WERI-Rb-1 (cell line): Measurements from ENCODE around the gene CCDC30.

ENCODE experiments used
- DNase-seq: peaks from one replicate; pipeline ENCODE4 v3.0.0-alpha.2; 2020
- H3K27ac ChIP-seq: fragments of 250-450 bp; sonication (Bioruptor Pico); 2 replicates; pipeline ENCODE4 v1.5.1; 2020; ENCODE audit warnings: mild to moderate bottlenecking, moderate library complexity
- H3K27me3 ChIP-seq: fragments of 250-450 bp; sonication (Bioruptor Pico); 2 replicates; pipeline ENCODE4 v1.5.1; 2021; ENCODE audit warnings: mild to moderate bottlenecking, low read depth, moderate library complexity; ENCODE audit not compliant: insufficient read depth, severe bottlenecking
- H3K36me3 ChIP-seq: fragments of 250-450 bp; sonication (Bioruptor Pico); 2 replicates; pipeline ENCODE4 v1.5.1; 2020; ENCODE audit warnings: mild to moderate bottlenecking, moderate library complexity
- H3K4me3 ChIP-seq: 2 replicates; pipeline ENCODE4 v1.5.1; 2011; ENCODE audit warnings: low read depth, mild to moderate bottlenecking, control low read depth, low read length
- H3K9me3 ChIP-seq: fragments of 250-450 bp; sonication (Bioruptor Pico); 2 replicates; pipeline ENCODE4 v1.5.1; 2021; ENCODE audit warnings: mild to moderate bottlenecking, moderate library complexity; ENCODE audit not compliant: severe bottlenecking
- CTCF ChIP-seq: IDR thresholded peaks from 2 replicates; pipeline ENCODE4 v1.5.1; 2011; ENCODE audit warnings: low read depth, mild to moderate bottlenecking, control low read depth, inconsistent platforms, low read length

Gene CCDC30

GRCh38 chr1:42691157-42691498 lies 228.0 kb downstream of the CCDC30 start:
- Histone ChIP-seq H3K27me3 (no peaks in the 10 kb centered on the region), H3K27ac (no peak overlapping the region), H3K9me3 (no peaks in the 10 kb centered on the region), H3K36me3 (peaks cover 78% of the 10 kb centered on the region), H3K4me3 (no peak overlapping the region)
- TF ChIP-seq CTCF, result no peak
- DNase-seq, result no peak

DNA sequence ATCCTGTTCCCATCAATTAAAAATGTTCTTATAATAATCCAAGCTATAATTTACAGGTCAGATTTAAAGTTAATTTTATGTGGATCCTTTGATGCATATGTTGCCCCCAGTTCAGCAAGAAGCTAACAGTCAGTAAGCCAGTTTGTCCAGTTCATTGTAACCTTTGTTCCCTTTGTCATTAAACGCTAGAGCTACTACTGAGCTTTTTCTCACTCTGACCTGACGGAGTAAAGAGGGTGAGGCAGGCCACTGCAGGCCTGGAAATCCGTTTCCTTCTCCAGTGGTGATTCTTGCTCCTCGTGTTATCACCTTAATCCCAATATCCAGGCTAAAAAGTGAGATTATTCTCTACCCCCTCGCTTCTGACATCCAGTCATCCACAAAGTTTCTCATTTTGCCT lies 229.4 kb downstream of the CCDC30 start:
- Histone ChIP-seq H3K36me3 (peaks cover 78% of the 10 kb centered on the region), H3K4me3 (no peak overlapping the region), H3K9me3 (no peaks in the 10 kb centered on the region), H3K27ac (no peak overlapping the region), H3K27me3 (no peaks in the 10 kb centered on the region)
- TF ChIP-seq CTCF, result no peak
- no peak for DNase-seq

DNA sequence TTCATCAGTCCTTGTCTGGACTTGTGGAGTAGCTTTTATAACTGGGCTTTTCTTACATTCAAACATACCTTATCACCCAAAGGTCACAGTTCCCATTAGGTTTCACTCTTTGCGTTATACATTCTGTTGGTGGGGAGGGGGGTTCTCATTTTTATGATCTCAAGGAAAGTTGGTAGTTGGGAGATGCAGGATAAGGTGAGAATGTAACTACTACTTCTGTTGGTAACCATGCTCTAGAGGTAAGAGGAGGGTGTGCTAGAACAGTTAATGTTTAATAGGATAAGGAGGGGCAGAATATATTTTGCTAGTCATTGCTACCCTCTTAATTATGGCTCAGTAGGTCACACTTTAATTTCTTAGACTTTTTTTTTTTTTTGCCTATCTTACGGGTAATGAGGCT lies 229.8 kb downstream of the CCDC30 start:
- H3K27ac ChIP-seq, result no peak overlapping the region
- no peaks in the 10 kb centered on the region for H3K9me3 ChIP-seq
- DNase-seq, result no peak
- no peak overlapping the region for H3K4me3 ChIP-seq
- no peaks in the 10 kb centered on the region for H3K27me3 ChIP-seq
- no peak for TF ChIP-seq CTCF
- peaks cover 78% of the 10 kb centered on the region for H3K36me3 ChIP-seq

GRCh38 chr1:42698081-42698813 lies 235.2 kb downstream of the CCDC30 start:
- no peak for DNase-seq
- Histone ChIP-seq H3K4me3 (no peak overlapping the region), H3K9me3 (no peaks in the 10 kb centered on the region), H3K27me3 (no peaks in the 10 kb centered on the region), H3K36me3 (peaks cover 100% of the 10 kb centered on the region), H3K27ac (no peak overlapping the region; the same call in 1 of the 2 replicates)
- no peak for TF ChIP-seq CTCF

DNA sequence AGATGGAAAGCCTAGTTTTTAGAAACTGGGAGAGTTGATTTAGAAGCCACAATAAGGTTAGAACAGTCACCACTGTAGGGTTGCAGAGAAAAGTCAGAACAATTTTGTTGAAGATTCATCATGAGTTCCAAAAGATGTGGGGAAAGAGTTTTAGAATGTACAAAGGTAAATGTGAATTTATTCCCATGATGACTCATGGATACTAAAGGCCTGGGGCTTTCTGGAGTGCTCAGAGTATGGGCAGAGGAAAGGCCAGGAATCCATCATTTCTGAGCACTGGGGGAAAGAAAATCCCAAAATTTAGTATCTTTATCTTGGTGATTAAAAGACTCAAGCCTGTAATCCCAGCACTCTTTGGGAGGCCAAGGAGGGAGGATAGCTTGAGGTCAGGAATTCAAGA lies 236.9 kb downstream of the CCDC30 start:
- no peaks in the 10 kb centered on the region for H3K27me3 ChIP-seq
- DNase-seq, result no peak
- peaks cover 100% of the 10 kb centered on the region for H3K36me3 ChIP-seq
- no peak for TF ChIP-seq CTCF
- H3K27ac ChIP-seq, result no peak overlapping the region
- H3K4me3 ChIP-seq, result no peak overlapping the region
- H3K9me3 ChIP-seq, result no peaks in the 10 kb centered on the region

GRCh38 chr1:42703888-42704464 lies 240.9 kb downstream of the CCDC30 start:
- H3K9me3 ChIP-seq, result no peaks in the 10 kb centered on the region
- H3K27ac ChIP-seq, result no peak overlapping the region
- H3K36me3 ChIP-seq, result peaks cover 92% of the 10 kb centered on the region
- no peaks in the 10 kb centered on the region for H3K27me3 ChIP-seq
- no peak for TF ChIP-seq CTCF
- no peak overlapping the region for H3K4me3 ChIP-seq
- no peak for DNase-seq
